ENCODE results near the gene FILIP1.

GRCh38 chr6:75351570-75351969 is 142.0 kb downstream of the FILIP1 start:
- TF ChIP-seq CTCF (IDR thresholded peaks at IDR 0.05; ENCODE audit: low read depth, low read length) (no peak), EZH2phosphoT487 (IDR thresholded peaks at IDR 0.05; ENCODE audit: low read depth) (no peak)

Data from OCI-LY3 (cell line).